HS-5 (cell line): ENCODE data around the gene ATG4C.

Experiments
- DNase-seq: peaks from one replicate; pipeline ENCODE4 v3.0.0-alpha.2; 2012; ENCODE audit warnings: low read depth

The ATG4C gene

GRCh38 chr1:62904856-62905225 lies 120.9 kb downstream of the ATG4C start:
- no peak for DNase-seq

- DNase-seq = no peak
These were observed 121.4 kb downstream of the ATG4C start for GRCh38 chr1:62905309-62905708.

DNA sequence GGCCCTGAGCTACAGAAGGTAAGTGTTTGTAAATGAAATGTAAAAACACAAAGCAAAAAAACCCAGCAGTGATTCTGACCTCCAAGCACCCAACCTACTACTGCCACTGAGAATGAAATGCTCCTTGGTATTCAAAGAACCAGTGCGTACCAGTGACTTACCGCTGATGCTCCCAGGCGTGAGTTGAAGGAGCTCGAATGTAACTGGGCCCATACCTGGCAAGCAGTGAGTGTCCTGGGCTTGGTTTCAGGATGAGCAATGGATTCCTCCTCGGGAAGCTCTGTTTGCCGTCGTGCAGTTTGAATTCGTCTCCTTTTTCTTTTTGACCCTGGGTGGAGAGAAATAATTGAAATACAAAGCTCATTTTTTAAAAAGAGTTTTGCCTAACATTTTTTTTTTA lies 121.9 kb downstream of the ATG4C start:
- no peak for DNase-seq

DNA sequence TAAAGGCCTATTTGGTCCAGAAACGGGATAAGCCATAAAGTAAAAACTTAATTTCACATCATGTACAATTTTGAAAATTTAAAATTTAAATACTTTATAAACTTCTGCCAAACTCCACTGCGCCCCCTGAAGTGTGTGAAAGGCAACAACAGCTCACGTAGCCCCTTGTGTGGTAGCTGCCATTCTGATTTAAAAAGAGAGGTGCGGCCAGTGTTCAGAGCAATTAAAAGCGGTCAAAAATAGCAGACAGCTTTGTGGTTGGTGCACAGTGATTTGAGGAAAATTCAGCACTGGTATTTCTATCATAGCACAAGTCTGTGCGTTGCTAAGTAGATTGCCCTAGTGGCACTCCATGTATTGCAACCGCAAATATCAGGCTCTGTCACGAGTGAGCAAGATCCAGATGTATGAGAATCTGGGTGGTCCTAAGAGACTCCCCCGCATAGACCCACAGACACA lies 122.5 kb downstream of the ATG4C start:
- DNase-seq = no peak

DNA sequence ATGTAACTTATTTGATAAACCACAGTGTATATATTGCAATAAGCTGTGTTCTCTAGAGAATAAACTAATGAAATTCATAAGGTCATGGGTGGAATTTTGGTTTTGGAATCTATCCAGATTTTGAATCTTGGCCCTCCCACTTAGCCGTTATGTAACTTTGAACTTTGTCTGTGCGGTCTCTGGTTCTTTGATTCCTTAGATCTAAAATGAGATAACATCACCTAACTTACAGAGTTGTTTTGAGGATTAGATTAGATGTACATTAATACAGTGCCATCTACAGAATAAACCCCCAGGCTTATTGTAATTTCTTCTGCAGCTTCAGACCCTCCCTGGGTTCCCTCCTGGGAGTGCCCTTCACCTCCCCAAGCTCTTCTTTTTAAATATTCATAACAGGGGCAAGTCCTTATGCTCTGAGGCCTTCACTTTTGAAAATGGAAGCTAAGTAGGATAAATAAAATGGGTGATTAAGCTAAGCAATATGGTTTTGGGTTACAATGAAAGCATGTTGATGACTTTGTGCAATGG lies 124.3 kb downstream of the ATG4C start:
- no peak for DNase-seq

- no peak for DNase-seq
These were observed 128.2 kb downstream of the ATG4C start for GRCh38 chr1:62912028-62912638.
